Smooth muscle cell of the brain vasculature (primary cell): Measurements from ENCODE around the gene GRAP2.
"Not testable (repeated sequence)": the region's sequence is repeated elsewhere in the genome, so short reads cannot be mapped to it uniquely, and the experiment has no call there.

Source experiments
- DNase-seq: peaks from one replicate; pipeline ENCODE4 v3.0.0-alpha.2; 2012; ENCODE audit warnings: low read depth, low spot score

Gene GRAP2

DNA sequence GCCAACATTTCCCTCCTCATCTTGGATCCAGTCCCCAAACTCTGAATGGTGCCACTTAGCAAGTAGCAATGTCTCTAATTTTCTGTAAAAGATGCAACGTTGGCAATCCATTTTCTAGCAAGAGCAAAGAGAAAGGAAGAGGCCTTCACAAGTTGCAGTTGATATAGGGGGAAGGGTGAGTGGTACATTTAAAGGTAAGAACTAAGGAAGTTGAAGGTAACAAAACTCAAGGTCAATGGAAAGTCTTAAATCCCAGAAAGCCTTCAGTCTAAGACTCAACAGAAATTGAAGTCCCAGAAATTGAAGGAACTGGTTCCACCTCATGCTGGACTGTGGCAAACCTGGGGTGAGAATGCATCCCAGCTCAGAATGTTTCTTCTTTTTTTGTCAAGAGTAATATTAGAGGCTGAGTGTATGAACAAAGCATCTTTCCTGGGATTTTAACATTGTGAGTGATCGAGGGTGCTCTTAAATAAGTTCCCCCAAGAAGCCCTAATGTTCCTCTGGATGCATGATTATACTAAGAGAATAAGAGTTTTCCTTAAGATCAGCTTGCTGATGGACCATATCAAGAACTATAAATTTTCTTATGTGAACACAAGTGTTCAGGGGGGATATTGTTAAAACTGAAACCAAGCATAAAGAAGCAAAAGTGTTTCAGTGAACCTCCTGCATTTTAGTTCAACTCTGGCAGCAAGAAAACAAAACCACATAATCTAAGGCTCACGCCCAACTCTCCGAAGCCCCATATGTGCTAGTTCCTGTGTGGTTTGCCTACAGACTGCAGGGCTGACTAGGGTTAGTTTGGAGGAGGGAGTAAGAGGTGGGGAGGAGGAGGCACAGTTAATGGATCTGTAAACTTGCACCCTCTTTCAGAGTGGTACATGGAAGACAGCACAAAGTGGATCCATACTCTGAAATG is at the start of gene GRAP2:
Gene GRAP2, plus strand, starts transcription at position 779 of the 922 bp plus-strand sequence. CDS start 46,023 bp downstream, outside the sequence.
- DNase-seq = no peak

GRCh38 chr22:39851606-39852315 is 49.1 kb upstream of the GRAP2 start:
- DNase-seq = no peak

GRCh38 chr22:39852799-39853198 is 48.1 kb upstream of the GRAP2 start:
- DNase-seq = no peak

DNA sequence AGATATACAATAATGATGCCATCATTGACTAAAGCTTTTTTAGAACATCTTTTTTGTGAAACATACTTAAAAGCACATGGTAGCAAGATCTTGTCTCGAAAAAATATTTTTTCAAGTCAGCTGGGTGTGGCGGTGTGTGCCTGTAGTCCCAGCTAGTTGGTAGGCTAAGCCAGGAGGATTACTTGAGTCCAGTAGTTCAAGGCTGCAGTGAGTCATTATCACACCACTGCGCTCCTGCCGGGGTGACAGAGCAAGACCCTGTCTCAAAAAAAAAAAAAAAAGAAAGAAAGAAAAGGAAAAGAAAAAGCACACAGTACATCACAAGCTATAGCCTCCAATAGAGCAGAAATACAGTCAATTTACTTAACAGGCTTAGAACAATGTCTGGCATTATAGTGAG is 44.3 kb upstream of the GRAP2 start:
- DNase-seq = no peak

GRCh38 chr22:39859903-39860588 is 40.8 kb upstream of the GRAP2 start:
- DNase-seq = no peak

- no peak for DNase-seq
Observed at GRCh38 chr22:39868741-39869140, 32.1 kb upstream of the GRAP2 start.

- not testable (repeated sequence) for DNase-seq
Observed at GRCh38 chr22:39869797-39870196, 31.1 kb upstream of the GRAP2 start.

DNA sequence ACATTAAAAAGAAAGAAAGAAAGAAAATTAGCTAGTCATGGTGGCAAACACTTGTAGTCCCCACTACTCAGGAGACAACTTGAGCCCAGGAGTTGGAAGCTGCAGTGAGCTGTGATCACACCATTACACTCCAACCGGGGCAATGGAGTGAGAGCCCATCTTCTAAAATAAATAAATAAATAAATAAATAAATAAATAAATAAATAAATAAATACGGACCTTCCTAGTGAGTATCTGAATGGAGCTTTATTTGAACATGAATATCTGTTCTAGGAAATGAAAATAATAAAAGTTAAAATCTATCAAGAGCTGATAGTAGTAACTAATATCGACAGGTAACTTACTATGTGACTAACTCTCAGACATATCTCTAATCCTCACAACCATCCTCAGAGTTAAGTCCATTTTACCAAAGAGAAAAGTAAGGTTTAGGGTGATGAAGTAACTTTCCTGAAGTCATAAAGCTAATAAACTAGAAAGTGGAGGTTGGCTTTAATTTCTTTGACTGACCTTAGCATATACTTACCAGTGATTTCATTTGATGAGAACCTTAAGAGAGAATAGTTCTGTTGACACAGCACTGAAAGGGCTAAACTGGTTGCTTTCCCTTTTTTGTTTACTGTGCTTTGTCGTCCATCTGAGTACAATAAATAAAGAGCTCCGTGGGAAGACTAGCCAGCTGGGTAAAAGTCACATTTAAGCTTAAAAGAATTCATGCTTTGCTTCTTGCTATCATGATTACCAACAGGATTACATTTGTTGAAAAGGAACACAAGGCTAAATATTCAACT is 29.7 kb upstream of the GRAP2 start:
- DNase-seq = no peak

- DNase-seq = no peak
Observed at GRCh38 chr22:39872548-39872947, 28.3 kb upstream of the GRAP2 start.

GRCh38 chr22:39873965-39874364 is 26.9 kb upstream of the GRAP2 start:
- DNase-seq = no peak

DNA sequence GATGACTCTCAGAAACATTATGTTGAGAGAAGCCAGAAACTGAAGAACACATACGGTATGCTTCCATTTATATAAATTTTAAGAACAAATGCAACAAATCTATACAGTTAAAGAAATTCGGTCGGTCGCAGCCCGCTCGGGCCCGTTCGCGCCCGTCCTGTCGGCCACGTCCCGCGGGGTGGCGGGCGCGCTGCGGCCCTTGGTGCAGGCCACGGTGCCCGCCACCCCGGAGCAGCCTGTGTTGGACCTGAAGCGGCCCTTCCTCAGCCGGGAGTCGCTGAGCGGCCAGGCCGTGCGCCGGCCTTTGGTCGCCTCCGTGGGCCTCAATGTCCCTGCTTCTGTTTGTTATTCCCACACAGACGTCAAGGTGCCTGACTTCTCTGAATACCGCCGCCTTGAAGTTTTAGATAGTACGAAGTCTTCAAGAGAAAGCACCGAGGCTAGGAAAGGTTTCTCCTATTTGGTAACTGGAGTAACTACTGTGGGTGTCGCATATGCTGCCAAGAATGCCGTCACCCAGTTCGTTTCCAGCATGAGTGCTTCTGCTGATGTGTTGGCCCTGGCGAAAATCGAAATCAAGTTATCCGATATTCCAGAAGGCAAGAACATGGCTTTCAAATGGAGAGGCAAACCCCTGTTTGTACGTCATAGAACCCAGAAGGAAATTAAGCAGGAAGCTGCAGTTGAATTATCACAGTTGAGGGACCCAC is 25.6 kb upstream of the GRAP2 start:
- DNase-seq = not testable (repeated sequence)

GRCh38 chr22:39877079-39877845 is 23.6 kb upstream of the GRAP2 start:
- DNase-seq = no peak

DNA sequence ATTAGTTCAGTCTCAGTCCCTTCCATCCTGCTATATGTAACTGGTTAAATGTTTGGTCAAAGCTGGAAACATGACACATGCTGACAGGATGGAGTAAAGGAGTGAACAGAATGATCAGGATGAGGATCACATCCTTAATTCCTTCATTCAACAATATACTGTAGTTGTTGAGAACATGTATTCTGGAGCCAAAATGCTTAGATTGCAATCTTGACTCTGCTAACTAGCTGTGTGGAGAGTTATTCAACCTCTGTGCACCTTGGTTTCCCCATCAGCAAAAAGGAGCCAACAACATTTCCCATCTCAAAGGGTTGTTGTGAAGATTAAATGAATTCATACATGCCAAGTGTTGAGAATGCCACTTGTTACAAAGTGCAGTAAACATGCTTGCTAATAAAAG is 20.2 kb upstream of the GRAP2 start:
- DNase-seq = no peak

- no peak for DNase-seq
Observed at GRCh38 chr22:39883057-39883456, 17.8 kb upstream of the GRAP2 start.

- not testable (repeated sequence) for DNase-seq
Observed at GRCh38 chr22:39889924-39890323, 11.0 kb upstream of the GRAP2 start.

DNA sequence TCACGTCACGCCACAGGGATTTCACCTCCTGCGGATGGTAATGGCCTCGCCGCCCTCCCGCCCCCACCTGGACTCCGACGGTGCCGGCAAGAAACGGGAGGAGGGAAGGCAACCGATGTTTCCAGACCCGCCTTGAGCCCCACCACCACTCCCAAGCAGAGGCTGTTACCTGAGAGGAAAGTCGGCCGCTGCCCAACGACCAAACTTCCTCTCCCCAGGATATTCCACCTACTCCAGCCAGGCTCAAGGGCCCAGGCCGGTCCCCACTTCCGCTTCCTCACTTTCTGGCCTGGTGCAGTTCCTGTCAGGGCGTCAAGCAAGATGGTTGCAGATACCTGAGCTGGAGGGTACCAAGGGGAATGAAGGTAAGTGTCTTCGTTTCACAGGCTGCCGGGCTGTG is 7.4 kb upstream of the GRAP2 start, which contains the start of gene ENTHD1:
Gene ENTHD1, minus strand, starts transcription at position 235 of the 400 bp plus-strand sequence. CDS start 6,012 bp downstream, outside the sequence.
- DNase-seq = no peak

- no peak for DNase-seq
Observed at GRCh38 chr22:39894554-39895092, 6.3 kb upstream of the GRAP2 start.

DNA sequence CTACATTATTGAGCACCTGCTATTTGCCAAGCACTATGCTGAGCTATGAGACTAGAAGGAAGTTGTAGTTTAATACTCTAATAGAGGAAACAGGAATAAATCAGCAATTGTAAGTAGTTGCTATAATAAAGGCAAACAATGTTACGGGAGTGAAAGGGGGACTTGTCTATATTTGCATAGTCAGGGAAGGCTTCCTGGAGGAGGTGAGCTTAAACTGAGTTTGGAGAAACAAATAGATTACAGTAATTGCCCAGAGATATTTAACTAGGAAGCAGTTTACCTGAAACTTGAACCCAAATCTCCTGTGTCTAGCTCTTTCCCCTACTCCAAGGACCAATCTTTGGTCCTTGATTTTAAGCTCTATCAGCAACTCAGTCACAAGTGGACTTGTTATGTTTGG is 5.2 kb upstream of the GRAP2 start:
- no peak for DNase-seq

- no peak for DNase-seq
Observed at GRCh38 chr22:39896313-39896996, 4.4 kb upstream of the GRAP2 start.
